ENCODE measurements around the gene MROH2A.

DNA sequence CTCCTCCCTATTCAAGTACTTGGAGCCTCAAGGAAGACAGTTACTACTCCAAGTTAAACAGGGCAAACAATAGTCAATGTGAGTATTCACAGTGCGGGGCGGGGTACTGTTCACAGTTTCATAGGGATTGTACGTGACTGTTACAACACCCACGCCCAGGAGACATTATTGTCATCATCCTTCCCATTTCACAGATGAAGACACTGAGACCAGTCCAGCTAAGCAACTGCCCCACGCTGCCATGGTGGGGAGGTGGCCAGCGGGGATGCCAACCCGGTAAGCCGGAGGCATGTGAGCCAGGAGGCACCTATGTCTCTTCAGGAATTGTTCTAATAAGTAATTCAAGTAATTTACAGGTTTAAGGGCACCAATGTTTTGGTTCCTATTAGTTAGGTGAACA is 75.2 kb downstream of the MROH2A start:
- TF ChIP-seq ZNF565 (CRISPR knock-in tag; conservative IDR thresholded peaks at IDR 0.05; ENCODE audit: low read depth) (no peak), SNAI2 (CRISPR knock-in tag; IDR thresholded peaks at IDR 0.05) (no peak), BACH2 (CRISPR knock-in tag; IDR thresholded peaks at IDR 0.05; ENCODE audit: borderline replicate concordance) (no peak), TOX (CRISPR knock-in tag; IDR thresholded peaks at IDR 0.05; ENCODE audit: borderline replicate concordance) (no peak)
- TF ChIP-seq, protein P1, sequence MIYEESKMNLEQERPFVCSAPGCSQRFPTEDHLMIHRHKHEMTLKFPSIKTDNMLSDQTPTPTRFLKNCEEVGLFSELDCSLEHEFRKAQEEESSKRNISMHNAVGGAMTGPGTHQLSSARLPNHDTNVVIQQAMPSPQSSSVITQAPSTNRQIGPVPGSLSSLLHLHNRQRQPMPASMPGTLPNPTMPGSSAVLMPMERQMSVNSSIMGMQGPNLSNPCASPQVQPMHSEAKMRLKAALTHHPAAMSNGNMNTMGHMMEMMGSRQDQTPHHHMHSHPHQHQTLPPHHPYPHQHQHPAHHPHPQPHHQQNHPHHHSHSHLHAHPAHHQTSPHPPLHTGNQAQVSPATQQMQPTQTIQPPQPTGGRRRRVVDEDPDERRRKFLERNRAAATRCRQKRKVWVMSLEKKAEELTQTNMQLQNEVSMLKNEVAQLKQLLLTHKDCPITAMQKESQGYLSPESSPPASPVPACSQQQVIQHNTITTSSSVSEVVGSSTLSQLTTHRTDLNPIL (CRISPR knock-in tag; IDR thresholded peaks at IDR 0.05; ENCODE audit: low read depth) = no peak

Data from SK-N-SH treated with all-trans-retinoic acid at 6 μM for 48 hours (cell line).